RWPE2 (cell line): Measurements from ENCODE around the gene CDH7.
A peak's percentile ranks its signal among the peaks of the same experiment; 100 is the strongest.

Experiments
- ATAC-seq: fragments of 200-7000 bp; cut with Tn5 transposase; 3 replicates; pipeline ENCODE4 v1.9.1; 2021; ENCODE audit warnings: low read depth
- DNase-seq: peaks from one replicate; pipeline ENCODE4 v3.0.0-alpha.2; 2020; ENCODE audit warnings: low spot score
- H3K27ac ChIP-seq: fragments of 450-650 bp; 2 replicates; pipeline ENCODE4 v1.5.1; 2017; ENCODE audit warnings: mild to moderate bottlenecking; ENCODE audit not compliant: poor library complexity, severe bottlenecking
- H3K27me3 ChIP-seq: fragments of 250-450 bp; sonication (Bioruptor Pico); 2 replicates; pipeline ENCODE4 v1.5.1; 2021; ENCODE audit warnings: mild to moderate bottlenecking, moderate library complexity; ENCODE audit not compliant: insufficient read depth, poor library complexity, severe bottlenecking
- H3K36me3 ChIP-seq: fragments of 250-450 bp; sonication (Bioruptor Pico); 2 replicates; pipeline ENCODE4 v1.5.1; 2020; ENCODE audit warnings: low read depth, mild to moderate bottlenecking, moderate library complexity
- H3K4me1 ChIP-seq: fragments of 250-450 bp; sonication (Bioruptor Pico); 2 replicates; pipeline ENCODE4 v1.5.1; 2021; ENCODE audit warnings: mild to moderate bottlenecking, moderate library complexity; ENCODE audit not compliant: insufficient read depth, poor library complexity, severe bottlenecking
- H3K4me3 ChIP-seq: fragments of 250-450 bp; sonication (Bioruptor Pico); 2 replicates; pipeline ENCODE4 v1.5.1; 2021; ENCODE audit warnings: mild to moderate bottlenecking, moderate library complexity; ENCODE audit not compliant: severe bottlenecking
- H3K9me3 ChIP-seq: fragments of 250-450 bp; sonication (Bioruptor Pico); 2 replicates; pipeline ENCODE4 v1.5.1; 2021; ENCODE audit warnings: mild to moderate bottlenecking, moderate library complexity; ENCODE audit not compliant: severe bottlenecking
- CTCF ChIP-seq: fragments of 450-650 bp; IDR thresholded peaks from one replicate; pipeline ENCODE4 v1.5.1; 2017; ENCODE audit warnings: mild to moderate bottlenecking, moderate library complexity; ENCODE audit not compliant: poor library complexity, severe bottlenecking

Gene CDH7

GRCh38 chr18:65753520-65753919, 2.7 kb downstream of the CDH7 start:
- peaks cover 34% of the 10 kb centered on the region for H3K27me3 ChIP-seq
- H3K27ac ChIP-seq = no peak overlapping the region
- H3K4me1 ChIP-seq = no peaks in the 10 kb centered on the region
- H3K9me3 ChIP-seq = no peaks in the 10 kb centered on the region
- DNase-seq (no peak), ATAC-seq (0 out of 3 replicates have a peak, but pooled peaks have one; percentile 42)
- no peaks in the 10 kb centered on the region for H3K36me3 ChIP-seq
- peak; percentile 42 for TF ChIP-seq CTCF
- H3K4me3 ChIP-seq = no peak overlapping the region

DNA sequence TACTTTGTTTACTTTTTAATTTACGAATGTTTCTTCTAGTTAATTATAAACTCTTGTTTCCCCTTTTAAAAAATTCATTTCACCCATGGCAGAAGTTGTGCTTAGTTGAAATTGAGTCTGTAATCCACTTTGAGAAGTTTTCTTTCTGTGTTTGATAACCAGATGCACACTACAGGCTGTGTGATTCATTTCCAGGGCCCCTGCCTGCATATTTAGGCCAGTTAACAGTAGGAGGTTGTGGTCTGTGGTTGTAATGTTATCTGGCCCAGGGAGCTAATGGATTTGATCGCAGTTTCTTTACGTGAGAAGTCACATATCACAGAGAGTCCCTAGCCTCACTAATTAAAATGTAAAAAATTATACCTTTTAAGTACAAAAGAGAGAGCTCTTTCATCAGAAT, 3.3 kb downstream of the CDH7 start:
- Histone ChIP-seq H3K9me3 (no peaks in the 10 kb centered on the region), H3K36me3 (no peaks in the 10 kb centered on the region), H3K27me3 (peaks cover 32% of the 10 kb centered on the region), H3K27ac (no peak overlapping the region), H3K4me1 (no peaks in the 10 kb centered on the region), H3K4me3 (no peak overlapping the region)
- TF ChIP-seq CTCF = no peak
- ATAC-seq (no peak), DNase-seq (no peak)

GRCh38 chr18:65755616-65756015, 4.8 kb downstream of the CDH7 start:
- TF ChIP-seq CTCF = no peak
- no peaks in the 10 kb centered on the region for H3K9me3 ChIP-seq
- DNase-seq (no peak), ATAC-seq (no peak)
- no peaks in the 10 kb centered on the region for H3K4me1 ChIP-seq
- H3K36me3 ChIP-seq = no peaks in the 10 kb centered on the region
- H3K27ac ChIP-seq = no peak overlapping the region
- H3K4me3 ChIP-seq = no peak overlapping the region
- peaks cover 17% of the 10 kb centered on the region for H3K27me3 ChIP-seq

DNA sequence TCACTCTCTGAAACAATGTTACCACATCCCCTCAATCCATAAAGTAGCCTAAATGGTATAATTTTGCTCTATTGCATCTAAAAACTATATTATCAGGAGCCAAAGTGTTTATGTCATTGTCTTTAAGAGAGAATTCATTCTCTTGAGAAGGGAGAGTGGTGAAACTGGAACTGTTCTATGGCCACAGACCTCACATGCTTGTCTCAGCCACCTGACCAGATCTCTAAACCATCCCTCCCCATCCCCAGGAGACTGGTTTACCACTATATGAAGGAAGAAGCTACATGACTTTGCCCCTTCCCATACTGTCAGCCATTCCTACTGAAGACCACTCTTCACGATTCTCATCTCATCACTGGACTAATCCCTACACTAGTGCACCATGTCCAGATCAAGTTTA, 9.6 kb downstream of the CDH7 start:
- H3K9me3 ChIP-seq = no peaks in the 10 kb centered on the region
- H3K4me3 ChIP-seq = no peak overlapping the region
- no peaks in the 10 kb centered on the region for H3K27me3 ChIP-seq
- H3K36me3 ChIP-seq = no peaks in the 10 kb centered on the region
- H3K4me1 ChIP-seq = no peaks in the 10 kb centered on the region
- no peak for TF ChIP-seq CTCF
- DNase-seq = no peak
- H3K27ac ChIP-seq = no peak overlapping the region
- no peak for ATAC-seq

DNA sequence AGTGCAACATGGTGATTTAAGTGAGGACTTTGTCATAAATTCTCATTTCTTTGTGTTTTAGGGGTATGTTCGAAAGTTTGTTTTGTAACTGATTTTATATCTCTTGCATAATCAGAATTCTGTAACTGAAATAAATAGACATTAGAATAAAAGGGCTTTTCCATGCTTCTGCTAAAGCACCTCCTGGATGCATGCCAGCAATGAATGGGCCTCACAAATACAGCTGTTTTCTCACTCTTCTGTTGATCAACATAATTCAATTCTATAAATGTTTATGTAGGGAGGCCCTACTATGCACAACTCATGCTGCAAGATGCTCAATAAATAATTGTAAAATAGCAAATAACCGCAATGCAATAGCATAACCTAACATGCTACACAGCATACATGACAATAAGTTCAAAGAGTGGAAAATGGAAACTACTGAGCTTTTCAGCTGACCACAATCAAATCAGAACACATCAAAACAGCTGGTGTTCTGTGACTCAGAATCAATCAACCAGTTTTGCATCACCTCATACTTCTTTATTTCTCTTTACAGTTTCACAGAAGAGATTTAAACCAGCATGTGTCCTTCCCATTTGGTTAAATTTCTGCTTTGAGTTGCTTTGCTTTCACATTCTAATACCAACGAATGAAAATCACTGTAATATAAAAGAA, 11.0 kb downstream of the CDH7 start:
- DNase-seq = no peak

More for the DNA sequence above, 11.0 kb downstream of the CDH7 start:
- H3K9me3 ChIP-seq = no peaks in the 10 kb centered on the region
- no peaks in the 10 kb centered on the region for H3K4me1 ChIP-seq
- no peaks in the 10 kb centered on the region for H3K27me3 ChIP-seq
- H3K27ac ChIP-seq = no peak overlapping the region
- no peak for ATAC-seq
- no peak overlapping the region for H3K4me3 ChIP-seq
- no peaks in the 10 kb centered on the region for H3K36me3 ChIP-seq
- no peak for TF ChIP-seq CTCF
